GM06990 (cell line): Measurements from ENCODE around the gene CGB7.
"Not testable (repeated sequence)": the region's sequence is repeated elsewhere in the genome, so short reads cannot be mapped to it uniquely, and the experiment has no call there.

Source experiments
- DNase-seq: peaks from one replicate; pipeline ENCODE4 v3.0.0-alpha.2; 2011; ENCODE audit not compliant: insufficient read length; ENCODE audit errors: extremely low read depth
- H3K27me3 ChIP-seq: replicated peaks from 2 replicates; pipeline ENCODE4 v1.6.0; 2011; ENCODE audit warnings: low read length; ENCODE audit not compliant: control insufficient read depth, insufficient read depth
- H3K36me3 ChIP-seq: 2 replicates; pipeline ENCODE4 v1.5.1; 2011; ENCODE audit warnings: low read length; ENCODE audit not compliant: control insufficient read depth, insufficient read depth
- H3K4me3 ChIP-seq: replicated peaks from 2 replicates; pipeline ENCODE4 v1.5.1; 2011; ENCODE audit warnings: low read depth, mild to moderate bottlenecking, control low read depth, low read length
- CTCF ChIP-seq: IDR thresholded peaks from 2 replicates; pipeline ENCODE4 v1.5.1; 2011; ENCODE audit warnings: low read length, control low read depth, mild to moderate bottlenecking, inconsistent platforms; ENCODE audit not compliant: insufficient read depth, poor library complexity, severe bottlenecking

Gene CGB7

GRCh38 chr19:49064029-49064629 lies 6.6 kb upstream of the CGB7 start:
- TF ChIP-seq CTCF = no peak
- Histone ChIP-seq H3K27me3 (no peaks in the 10 kb centered on the region; the same call in 1 of the 2 replicates), H3K4me3 (no peak overlapping the region), H3K36me3 (no peaks in the 10 kb centered on the region)
- no peak for DNase-seq

- no peak for TF ChIP-seq CTCF
- no peak overlapping the region for H3K4me3 ChIP-seq
- DNase-seq = peak; percentile 50
- no peaks in the 10 kb centered on the region for H3K36me3 ChIP-seq
- peaks cover 4% of the 10 kb centered on the region; the same call in 1 of the 2 replicates for H3K27me3 ChIP-seq
Measured at GRCh38 chr19:49061445-49061844, 3.9 kb upstream of the CGB7 start.

- DNase-seq = no peak
- Histone ChIP-seq H3K4me3 (no peak overlapping the region), H3K27me3 (peaks cover 4% of the 10 kb centered on the region; the same call in 1 of the 2 replicates), H3K36me3 (no peaks in the 10 kb centered on the region)
- no peak for TF ChIP-seq CTCF
Measured at GRCh38 chr19:49061000-49061399, 3.5 kb upstream of the CGB7 start.

GRCh38 chr19:49059053-49059452 lies 1.5 kb upstream of the CGB7 start:
- no peak for DNase-seq
- H3K27me3 ChIP-seq = peaks cover 4% of the 10 kb centered on the region; the same call in 1 of the 2 replicates
- no peaks in the 10 kb centered on the region for H3K36me3 ChIP-seq
- TF ChIP-seq CTCF = no peak
- no peak overlapping the region for H3K4me3 ChIP-seq

GRCh38 chr19:49058562-49058961 lies 1.0 kb upstream of the CGB7 start:
- DNase-seq = no peak
- no peak for TF ChIP-seq CTCF
- Histone ChIP-seq H3K4me3 (no peak overlapping the region), H3K27me3 (peaks cover 4% of the 10 kb centered on the region; the same call in 1 of the 2 replicates), H3K36me3 (no peaks in the 10 kb centered on the region)

- H3K27me3 ChIP-seq, H3K36me3 ChIP-seq, DNase-seq, H3K4me3 ChIP-seq: not testable (repeated sequence)
Measured at GRCh38 chr19:49056902-49057596, 500 bp downstream of the CGB7 start.
